Measurements from ENCODE around the gene ZNF335. TPM values are rescaled to one million over a fixed set of nuclear protein-coding genes. Genes with fewer than 3 reads are reported as not detected.

The ZNF335 gene
- total and polyA plus RNA-seq, 2 of the 13 experiments (the other 11 are each of a cell fraction or from before 2014, with no cell fraction given): 9.7 to 13.7 TPM

GRCh38 chr20:46013829-46014516 is 42.0 kb upstream of the ZNF335 start (continued):
- TF ChIP-seq NFKB2 (CRISPR knock-in tag; IDR thresholded peaks at IDR 0.05; ENCODE audit: borderline replicate concordance) (peak; percentile 80; the same call in 1 of the 2 replicates), SMARCE1 (IDR thresholded peaks at IDR 0.05; ENCODE audit: borderline replicate concordance) (no peak), HCFC1 (IDR thresholded peaks at IDR 0.05; ENCODE audit: low read depth, low read length) (peak; percentile 39), ZNF18 (CRISPR knock-in tag; IDR thresholded peaks at IDR 0.05; ENCODE audit: insufficient replicate concordance) (no peak), ZNF432 (CRISPR knock-in tag; IDR thresholded peaks at IDR 0.05; ENCODE audit: borderline replicate concordance) (no peak), GTF3A (CRISPR knock-in tag; conservative IDR thresholded peaks at IDR 0.05) (peak; percentile 87; the same call in 1 of the 2 replicates), ZNF510 (CRISPR knock-in tag; IDR thresholded peaks at IDR 0.05; ENCODE audit: low read depth) (peak; percentile 57; the same call in 1 of the 2 replicates), NFAT5 (CRISPR knock-in tag; IDR thresholded peaks at IDR 0.05) (no peak), SRSF1 (optimal IDR thresholded peaks at IDR 0.05; ENCODE audit: low read depth, low read length) (no peak), EEA1 (CRISPR knock-in tag; IDR thresholded peaks at IDR 0.05; ENCODE audit: borderline replicate concordance) (0 out of 2 replicates have a peak, but pooled peaks have one; percentile 62), ATAD3A (CRISPR knock-in tag; IDR thresholded peaks at IDR 0.05) (no peak), TBX3 (IDR thresholded peaks at IDR 0.05; ENCODE audit: borderline replicate concordance) (no peak), MIER3 (CRISPR knock-in tag; IDR thresholded peaks at IDR 0.05; ENCODE audit: borderline replicate concordance) (no peak), MYPOP (CRISPR knock-in tag; IDR thresholded peaks at IDR 0.05) (no peak; the same call in 1 of the 2 replicates), ZNF773 (CRISPR knock-in tag; IDR thresholded peaks at IDR 0.05; ENCODE audit: borderline replicate concordance) (0 out of 2 replicates have a peak, but pooled peaks have one; percentile 10), ZNF891 (CRISPR knock-in tag; IDR thresholded peaks at IDR 0.05) (peak; percentile 93), ARNT (IDR thresholded peaks at IDR 0.05) (no peak), ZNF501 (CRISPR knock-in tag; IDR thresholded peaks at IDR 0.05) (peak; percentile 86), ZNF644 (CRISPR knock-in tag; IDR thresholded peaks at IDR 0.05; ENCODE audit: low read depth) (no peak), ZNF775 (CRISPR knock-in tag; IDR thresholded peaks at IDR 0.05; ENCODE audit: borderline replicate concordance) (peak; percentile 69; the same call in 1 of the 2 replicates), HES4 (CRISPR knock-in tag; IDR thresholded peaks at IDR 0.05; ENCODE audit: borderline replicate concordance) (peak; percentile 85; the same call in 1 of the 2 replicates)

All from HepG2 (cell line).